BE2C (cell line): Measurements from ENCODE around the gene GPR108.
"Not testable (repeated sequence)": the region's sequence is repeated elsewhere in the genome, so short reads cannot be mapped to it uniquely, and the experiment has no call there.

ENCODE experiments used
- DNase-seq: peaks from one replicate; pipeline ENCODE4 v3.0.0-alpha.2; 2020
- H3K27me3 ChIP-seq: fragments of 250-450 bp; sonication (Bioruptor Pico); 2 replicates; pipeline ENCODE4 v1.5.1; 2020; ENCODE audit warnings: mild to moderate bottlenecking
- H3K36me3 ChIP-seq: fragments of 250-450 bp; sonication (Bioruptor Pico); 2 replicates; pipeline ENCODE4 v1.5.1; 2020; ENCODE audit warnings: mild to moderate bottlenecking
- H3K4me1 ChIP-seq: fragments of 250-450 bp; sonication (Bioruptor Pico); 2 replicates; pipeline ENCODE4 v1.5.1; 2020
- H3K4me3 ChIP-seq: 2 replicates; pipeline ENCODE4 v1.5.1; 2011; ENCODE audit warnings: low read depth, low read length
- H3K9me3 ChIP-seq: fragments of 250-450 bp; sonication (Bioruptor Pico); 2 replicates; pipeline ENCODE4 v1.5.1; 2020
- TF ChIP-seq, protein P1 (sequence below): IDR thresholded peaks from 2 replicates; pipeline ENCODE4 v1.5.1; 2012; ENCODE audit warnings: mild to moderate bottlenecking, low read depth, low read length

GPR108 gene

GRCh38 chr19:6774821-6775707 is 37.7 kb upstream of the GPR108 start:
- Histone ChIP-seq H3K36me3 (no peaks in the 10 kb centered on the region), H3K4me3 (no peak overlapping the region), H3K27me3 (no peaks in the 10 kb centered on the region), H3K4me1 (no peaks in the 10 kb centered on the region), H3K9me3 (no peaks in the 10 kb centered on the region)
- no peak for DNase-seq
- TF ChIP-seq, protein P1, sequence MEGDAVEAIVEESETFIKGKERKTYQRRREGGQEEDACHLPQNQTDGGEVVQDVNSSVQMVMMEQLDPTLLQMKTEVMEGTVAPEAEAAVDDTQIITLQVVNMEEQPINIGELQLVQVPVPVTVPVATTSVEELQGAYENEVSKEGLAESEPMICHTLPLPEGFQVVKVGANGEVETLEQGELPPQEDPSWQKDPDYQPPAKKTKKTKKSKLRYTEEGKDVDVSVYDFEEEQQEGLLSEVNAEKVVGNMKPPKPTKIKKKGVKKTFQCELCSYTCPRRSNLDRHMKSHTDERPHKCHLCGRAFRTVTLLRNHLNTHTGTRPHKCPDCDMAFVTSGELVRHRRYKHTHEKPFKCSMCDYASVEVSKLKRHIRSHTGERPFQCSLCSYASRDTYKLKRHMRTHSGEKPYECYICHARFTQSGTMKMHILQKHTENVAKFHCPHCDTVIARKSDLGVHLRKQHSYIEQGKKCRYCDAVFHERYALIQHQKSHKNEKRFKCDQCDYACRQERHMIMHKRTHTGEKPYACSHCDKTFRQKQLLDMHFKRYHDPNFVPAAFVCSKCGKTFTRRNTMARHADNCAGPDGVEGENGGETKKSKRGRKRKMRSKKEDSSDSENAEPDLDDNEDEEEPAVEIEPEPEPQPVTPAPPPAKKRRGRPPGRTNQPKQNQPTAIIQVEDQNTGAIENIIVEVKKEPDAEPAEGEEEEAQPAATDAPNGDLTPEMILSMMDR: no peak

- no peaks in the 10 kb centered on the region for H3K9me3 ChIP-seq
Measured at GRCh38 chr19:6773323-6773931, 36.0 kb upstream of the GPR108 start.

GRCh38 chr19:6772866-6773322 is 35.5 kb upstream of the GPR108 start:
- H3K4me3 ChIP-seq: no peak overlapping the region
- no peaks in the 10 kb centered on the region for H3K9me3 ChIP-seq
- TF ChIP-seq, protein P1: no peak
- H3K4me1 ChIP-seq: no peaks in the 10 kb centered on the region
- H3K27me3 ChIP-seq: no peaks in the 10 kb centered on the region
- DNase-seq: no peak
- no peaks in the 10 kb centered on the region for H3K36me3 ChIP-seq

More at GRCh38 chr19:6773323-6773931, 36.0 kb upstream of the GPR108 start:
- Histone ChIP-seq H3K36me3 (no peaks in the 10 kb centered on the region), H3K4me3 (no peak overlapping the region), H3K27me3 (no peaks in the 10 kb centered on the region), H3K4me1 (no peaks in the 10 kb centered on the region)
- DNase-seq: no peak
- TF ChIP-seq, protein P1: no peak

GRCh38 chr19:6772028-6772865 is 34.9 kb upstream of the GPR108 start, which contains the start of gene VAV1:
Gene VAV1, plus strand, starts transcription at chr19:6772708. Its CDS starts 100 bp downstream, at chr19:6772808.
- H3K9me3 ChIP-seq: no peaks in the 10 kb centered on the region
- H3K4me1 ChIP-seq: no peaks in the 10 kb centered on the region
- TF ChIP-seq, protein P1: no peak
- H3K36me3 ChIP-seq: no peaks in the 10 kb centered on the region
- no peaks in the 10 kb centered on the region for H3K27me3 ChIP-seq
- no peak for DNase-seq
- H3K4me3 ChIP-seq: no peak within 1 kb of the TSS

DNA sequence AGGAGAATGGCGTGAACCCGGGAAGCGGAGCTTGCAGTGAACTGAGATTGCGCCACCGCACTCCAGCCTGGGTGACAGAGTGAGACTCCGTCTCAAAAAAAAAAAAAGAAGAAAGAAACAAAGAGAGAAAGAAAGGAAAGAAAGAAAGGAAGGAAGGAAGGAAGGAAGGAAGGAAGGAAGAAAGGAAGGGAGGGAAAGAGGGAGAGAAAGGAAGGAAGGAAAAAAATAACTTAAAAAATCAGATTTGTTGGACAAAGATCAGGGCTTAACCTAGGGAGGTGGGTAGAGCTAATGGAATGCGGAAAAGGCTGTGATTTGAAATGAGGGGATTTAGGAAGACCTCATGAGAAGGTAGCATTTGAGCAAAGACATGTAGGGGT is 34.3 kb upstream of the GPR108 start:
- not testable (repeated sequence) for H3K36me3 ChIP-seq, H3K4me1 ChIP-seq, H3K27me3 ChIP-seq, DNase-seq, H3K9me3 ChIP-seq, H3K4me3 ChIP-seq

DNA sequence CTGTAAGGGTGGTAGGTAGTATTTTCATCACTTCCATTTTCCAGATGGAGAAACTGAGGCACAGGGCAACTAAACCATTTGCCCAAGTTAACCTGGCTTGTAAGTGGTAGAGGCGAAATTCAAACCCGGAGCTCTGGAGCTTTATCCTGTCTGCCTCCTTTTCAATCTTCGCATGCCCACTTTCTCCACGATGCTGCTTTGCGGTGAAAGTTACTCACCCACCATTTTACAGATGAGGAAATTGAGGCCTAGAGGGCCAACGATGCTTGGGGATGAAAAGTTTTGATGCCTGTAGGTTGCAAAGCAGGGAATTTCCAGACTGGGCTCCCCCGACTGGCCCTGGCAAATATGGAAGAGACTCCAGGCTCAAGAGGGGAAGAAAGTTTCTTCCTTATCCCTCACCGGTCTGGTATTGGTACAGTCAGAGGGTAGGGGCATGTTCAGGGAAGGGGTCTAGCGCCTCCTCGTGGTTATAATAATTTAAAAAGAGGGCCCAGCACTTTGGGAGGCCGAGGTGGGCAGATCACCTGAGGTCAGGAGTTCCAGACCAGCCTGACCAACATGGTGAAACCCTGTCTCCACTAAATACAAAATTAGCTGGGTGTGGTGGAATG is 31.7 kb upstream of the GPR108 start:
- TF ChIP-seq, protein P1: peak; percentile 14
- no peaks in the 10 kb centered on the region for H3K9me3 ChIP-seq
- no peak for DNase-seq
- no peaks in the 10 kb centered on the region for H3K36me3 ChIP-seq
- no peaks in the 10 kb centered on the region for H3K27me3 ChIP-seq
- H3K4me3 ChIP-seq: no peak overlapping the region
- no peaks in the 10 kb centered on the region for H3K4me1 ChIP-seq
